T-cell (primary cell): ENCODE data around the gene VWA7. TPM values are rescaled to one million over a fixed set of nuclear protein-coding genes. Genes with fewer than 3 reads are reported as not detected.

Experiments used
- ATAC-seq, 4 experiments: fragments of 200-7000 bp in 3 of 4; fragments of 150-1000 bp in 1 of 4; cut with Tn5 transposase; replicated peaks in 1 of 4; 1 replicate in 3 of 4; 2 replicates in 1 of 4; pipeline ENCODE4 v1.10.0; 2021; ENCODE audit warnings: moderate library complexity in 3 of 4, mild to moderate bottlenecking in 2 of 4, moderate number of reproducible peaks in 1 of 4
- CTCF ChIA-PET, 2 donors: fragments of 300-600 bp; sonication (Branson Sonifier 250); formaldehyde crosslinking; loops; one replicate each; lab custom pipeline; 2022; ENCODE audit warnings: antibody characterized with exemption in 2 of 2; lab: Charles Lee
- POLR2A ChIA-PET, 2 donors: fragments of 300-600 bp; sonication (Branson Sonifier 250); formaldehyde crosslinking; loops; one replicate each; lab custom pipeline; 2022; ENCODE audit warnings: antibody characterized with exemption in 2 of 2; lab: Charles Lee
- DNase-seq, 35 experiments: peaks; one replicate each; pipeline versions ENCODE4 v3.0.0 to v3.0.0-alpha.2; 2013 to 2023
- H3K27ac ChIP-seq: one replicate; pipeline ENCODE4 v1.5.1; 2013; ENCODE audit warnings: low read length
- H3K27me3 ChIP-seq, 2 experiments: replicated peaks in 1 of 2; 1 replicate in 1 of 2; 2 replicates in 1 of 2; pipeline versions ENCODE4 v1.6.1 to v1.7.0; 2013; ENCODE audit warnings: low read length in 1 of 2, mixed read lengths in 1 of 2; ENCODE audit not compliant: control insufficient read depth in 2 of 2, insufficient read depth in 2 of 2; ENCODE audit errors: extremely low read depth in 1 of 2
- H3K36me3 ChIP-seq, 2 donors: 1 replicate in 1 of 2; 2 replicates in 1 of 2; pipeline versions ENCODE4 v1.6.1 to v1.7.0; 2013; ENCODE audit warnings: low read length in 1 of 2; ENCODE audit not compliant: control insufficient read depth in 2 of 2, insufficient read depth in 1 of 2; ENCODE audit errors: extremely low read depth in 1 of 2
- H3K4me1 ChIP-seq, 2 experiments: 1 replicate in 1 of 2; 2 replicates in 1 of 2; pipeline versions ENCODE4 v1.6.1 to v1.7.0; 2013; ENCODE audit warnings: low read length in 2 of 2, mixed read lengths in 1 of 2; ENCODE audit not compliant: insufficient read depth in 2 of 2, control insufficient read depth in 1 of 2; ENCODE audit errors: extremely low read depth in 1 of 2
- H3K4me3 ChIP-seq, 2 donors: 1 replicate in 1 of 2; 2 replicates in 1 of 2; pipeline versions ENCODE4 v1.5.1 to v1.7.0; 2013; ENCODE audit warnings: mild to moderate bottlenecking in 2 of 2, low read length in 1 of 2, moderate library complexity in 1 of 2; ENCODE audit not compliant: control insufficient read depth in 1 of 2; ENCODE audit errors: extremely low read depth in 1 of 2
- H3K9me3 ChIP-seq: 2 replicates; pipeline ENCODE4 v1.7.0; 2013
- H3K27ac Mint-ChIP-seq, 2 donors: one replicate each; pipeline ENCODE4 v1.8.0; 2020 to 2021; ENCODE audit warnings: mild to moderate bottlenecking in 2 of 2, mixed read lengths in 2 of 2
- H3K27me3 Mint-ChIP-seq, 2 donors: one replicate each; pipeline ENCODE4 v1.8.0; 2021 to 2022; ENCODE audit warnings: mixed read lengths in 2 of 2
- H3K36me3 Mint-ChIP-seq: one replicate; pipeline ENCODE4 v1.8.0; 2021; ENCODE audit warnings: mixed read lengths
- H3K4me1 Mint-ChIP-seq, 3 donors: one replicate each; pipeline ENCODE4 v1.8.0; 2020 to 2022; ENCODE audit warnings: mixed read lengths in 3 of 3, mild to moderate bottlenecking in 1 of 3
- H3K4me3 Mint-ChIP-seq, 3 donors: one replicate each; pipeline ENCODE4 v1.8.0; 2020 to 2022; ENCODE audit warnings: mild to moderate bottlenecking in 3 of 3, mixed read lengths in 3 of 3, moderate library complexity in 3 of 3
- H3K9me3 Mint-ChIP-seq, 3 donors: one replicate each; pipeline ENCODE4 v1.8.0; 2020 to 2022; ENCODE audit warnings: mixed read lengths in 3 of 3
- WGBS: methylation state at CpG from one replicate; pipeline ENCODE4 v1.1.5; 2013; ENCODE audit warnings: missing lambda C conversion rate; ENCODE audit not compliant: insufficient coverage; 5-methylcytosine and 5-hydroxymethylcytosine counted together
- total RNA-seq, 35 experiments: library from RNA in 6 of 35; stranded (reverse) in 6 of 35; fragments of 120-200 nt in 1 of 35; gene quantifications; one replicate each; pipeline versions ENCODE4 v1.2.1 to v1.2.4 and lab custom pipeline; 2013 to 2026

The VWA7 gene
- total RNA-seq, 5 donors from 2014 or later (not counting 1 experiment from before 2014, with no cell fraction given): 1.4 to 8.0 (median 2.1) TPM

DNA sequence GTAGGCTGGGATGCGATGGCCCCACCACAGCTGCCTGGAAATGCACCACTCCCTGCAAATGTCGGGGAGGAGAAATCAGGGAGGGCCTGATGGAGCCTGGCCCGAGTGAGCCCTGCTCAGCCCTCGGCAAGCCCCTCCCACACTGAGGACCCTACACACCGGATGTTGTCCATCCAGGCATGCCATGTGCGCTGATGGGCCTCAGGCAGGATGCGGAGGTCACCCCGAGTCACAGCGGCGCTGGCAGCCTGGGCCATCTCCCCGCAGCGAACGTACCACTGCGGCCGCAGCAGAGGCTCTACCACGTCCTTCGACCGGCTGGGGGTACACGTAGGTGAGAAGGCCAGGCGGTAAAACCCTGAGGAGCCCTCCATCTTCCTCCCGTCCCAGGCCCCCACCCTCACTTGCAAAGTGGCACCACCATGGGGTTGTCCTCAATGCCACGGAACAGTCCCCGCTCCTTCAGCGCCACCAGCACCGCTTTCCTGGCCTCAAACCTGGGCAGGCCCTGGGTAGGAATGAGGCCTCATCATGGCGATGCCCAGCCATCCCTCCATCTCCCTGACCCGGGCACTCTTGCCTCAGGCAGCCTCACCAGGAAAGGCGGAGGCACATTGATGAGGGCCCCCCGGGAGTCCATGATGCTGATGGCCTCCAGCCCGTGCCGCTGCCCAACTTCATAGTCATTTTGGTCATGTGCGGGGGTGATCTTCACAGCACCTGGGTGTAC is 5.2 kb upstream of the VWA7 start:
- no peak for DNase-seq
- Mint-ChIP-seq H3K9me3 (no peaks in the 10 kb centered on the region), H3K36me3 (peaks cover 30% of the 10 kb centered on the region), H3K4me3 (no peak overlapping the region), H3K27ac (no peak overlapping the region), H3K4me1 (peaks cover 4 to 7% (median 7%) of the 10 kb centered on the region in 3 donors), H3K27me3 (no peaks in the 10 kb centered on the region)
- Histone ChIP-seq H3K36me3 (peaks cover 20 to 63% of the 10 kb centered on the region in 2 donors), H3K9me3 (no peaks in the 10 kb centered on the region), H3K27ac (no peak overlapping the region), H3K27me3 (peaks cover 0 to 3% of the 10 kb centered on the region in 2 experiments), H3K4me3 (no peak overlapping the region), H3K4me1 (peaks cover 0 to 8% of the 10 kb centered on the region in 2 experiments)
- no peak for ATAC-seq
- WGBS: 96% methylated on average over 31 of the region's 32 CpGs
- POLR2A ChIA-PET: no interaction called here
- CTCF ChIA-PET: no interaction called here

- Histone ChIP-seq H3K9me3 (no peaks in the 10 kb centered on the region), H3K4me3 (no peak overlapping the region), H3K4me1 (peaks cover 0 to 16% of the 10 kb centered on the region in 2 experiments), H3K27me3 (peaks cover 0 to 3% of the 10 kb centered on the region in 2 experiments), H3K27ac (no peak overlapping the region), H3K36me3 (peaks cover 20 to 63% of the 10 kb centered on the region in 2 donors)
- ChIA-PET CTCF (no interaction called here), POLR2A (interaction anchor here in 1 of 2 donors (0.5 kb wide), 1 partner anchor 86 kb away, joined by 3 read pairs; no protein-coding TSS in a partner anchor)
- peaks cover 30% of the 10 kb centered on the region for H3K36me3 Mint-ChIP-seq
- no peaks in the 10 kb centered on the region for H3K9me3 Mint-ChIP-seq
- WGBS: 92% methylated on average over 13 of the region's 23 CpGs
- ATAC-seq (no peak), DNase-seq (no peak)
- no peak overlapping the region for H3K4me3 Mint-ChIP-seq
- H3K27me3 Mint-ChIP-seq: no peaks in the 10 kb centered on the region
- no peak overlapping the region for H3K27ac Mint-ChIP-seq
- H3K4me1 Mint-ChIP-seq: peaks cover 12 to 16% (median 15%) of the 10 kb centered on the region in 3 donors
These were observed 4.4 kb upstream of the VWA7 start for GRCh38 chr6:31781244-31782125.

- H3K27me3 Mint-ChIP-seq: no peaks in the 10 kb centered on the region
- H3K36me3 Mint-ChIP-seq: peaks cover 30% of the 10 kb centered on the region
- Histone ChIP-seq H3K4me1 (peaks cover 0 to 24% of the 10 kb centered on the region in 2 experiments), H3K4me3 (no peak overlapping the region), H3K36me3 (peaks cover 20 to 63% of the 10 kb centered on the region in 2 donors), H3K27ac (no peak overlapping the region), H3K27me3 (peaks cover 0 to 3% of the 10 kb centered on the region in 2 experiments), H3K9me3 (no peaks in the 10 kb centered on the region)
- no peaks in the 10 kb centered on the region for H3K9me3 Mint-ChIP-seq
- H3K4me3 Mint-ChIP-seq: no peak overlapping the region
- CTCF ChIA-PET: no interaction called here
- DNase-seq (no peak), ATAC-seq (no peak)
- H3K27ac Mint-ChIP-seq: no peak overlapping the region
- POLR2A ChIA-PET: no interaction called here
- 93% methylated on average over 10 of the region's 20 CpGs for WGBS
- peaks cover 18 to 23% (median 20%) of the 10 kb centered on the region in 3 donors for H3K4me1 Mint-ChIP-seq
These were observed 3.5 kb upstream of the VWA7 start for GRCh38 chr6:31780507-31781243.

DNA sequence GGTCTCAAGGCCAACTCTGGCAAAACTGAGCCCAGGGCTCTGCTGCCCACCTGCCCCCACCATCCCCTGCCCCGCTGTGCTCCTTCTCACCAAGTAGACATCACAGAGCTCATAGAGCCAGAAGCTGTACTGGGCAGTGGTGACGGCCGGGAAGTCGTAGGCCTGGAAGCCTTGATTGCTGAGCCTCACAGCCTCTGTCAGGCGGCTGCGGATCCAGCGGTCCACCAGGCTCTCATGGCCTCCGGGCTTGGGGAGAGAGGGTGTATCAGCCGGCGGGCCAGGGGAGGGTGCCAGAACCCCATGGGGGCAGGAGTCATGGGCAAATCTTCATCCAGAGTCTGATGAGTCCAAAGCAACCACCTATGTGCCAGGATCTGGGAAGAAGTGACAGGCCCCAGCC is 2.8 kb upstream of the VWA7 start:
- ATAC-seq (no peak), DNase-seq (no peak)
- Mint-ChIP-seq H3K27ac (no peak overlapping the region), H3K4me3 (no peak overlapping the region), H3K9me3 (no peaks in the 10 kb centered on the region), H3K4me1 (peaks cover 23 to 28% (median 24%) of the 10 kb centered on the region in 3 donors), H3K36me3 (peaks cover 30% of the 10 kb centered on the region), H3K27me3 (no peaks in the 10 kb centered on the region)
- Histone ChIP-seq H3K4me3 (no peak overlapping the region), H3K9me3 (no peaks in the 10 kb centered on the region), H3K4me1 (peaks cover 0 to 31% of the 10 kb centered on the region in 2 experiments), H3K27me3 (peaks cover 0 to 3% of the 10 kb centered on the region in 2 experiments), H3K27ac (no peak overlapping the region), H3K36me3 (peaks cover 20 to 56% of the 10 kb centered on the region in 2 donors)
- ChIA-PET CTCF (no interaction called here), POLR2A (no interaction called here)
- WGBS: over 99% methylated on average over 9 of the region's 10 CpGs

DNA sequence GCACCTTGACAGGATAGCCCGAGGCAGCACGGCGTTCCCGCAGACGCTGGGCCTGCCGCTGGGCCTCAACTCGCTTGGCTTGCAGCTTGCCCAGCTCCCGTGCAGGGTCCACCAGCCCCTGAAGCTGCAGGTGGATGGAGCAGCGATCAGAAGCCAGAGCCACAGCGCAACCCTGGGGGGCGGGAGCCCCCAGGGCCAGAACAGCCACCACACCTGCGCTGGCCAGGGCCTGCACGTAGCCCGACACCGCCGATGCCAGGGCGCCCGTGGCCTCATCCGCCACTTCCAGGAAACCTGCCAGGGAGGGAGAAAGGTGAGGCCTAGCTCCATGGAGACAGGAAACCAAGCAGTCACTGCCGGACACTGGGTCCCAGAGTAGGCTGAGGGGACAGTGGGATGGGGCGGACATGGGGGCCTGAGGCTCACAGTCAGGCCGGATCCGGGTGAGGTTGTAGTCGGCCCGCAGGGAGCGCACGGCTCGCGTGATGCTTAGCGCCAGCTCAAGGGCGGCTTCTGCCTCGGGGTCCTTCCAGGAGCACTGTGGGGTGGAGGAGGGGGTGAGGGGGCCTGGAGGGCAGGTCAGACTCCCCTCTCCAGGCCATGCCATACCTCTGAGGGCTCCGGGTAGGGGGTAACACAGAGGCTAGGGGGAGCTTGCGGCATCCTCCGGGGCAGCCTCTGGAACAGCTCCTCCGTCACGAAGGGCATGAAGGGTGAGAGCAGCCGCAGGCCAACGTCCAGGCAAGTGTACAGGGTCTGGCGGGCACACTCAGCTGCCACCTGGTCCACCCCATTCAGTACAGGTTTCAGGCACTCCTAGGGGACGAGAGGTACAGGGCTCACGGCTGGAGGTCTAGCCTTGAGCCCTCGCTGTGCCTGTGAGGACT is 2.1 kb upstream of the VWA7 start:
- peaks cover 0 to 33% of the 10 kb centered on the region in 2 experiments for H3K4me1 ChIP-seq
- H3K36me3 Mint-ChIP-seq: peaks cover 23% of the 10 kb centered on the region
- H3K4me3 ChIP-seq: no peak overlapping the region
- 98% methylated on average over 32 of the region's 43 CpGs for WGBS
- H3K9me3 Mint-ChIP-seq: no peaks in the 10 kb centered on the region
- H3K27me3 Mint-ChIP-seq: no peaks in the 10 kb centered on the region
- DNase-seq (no peak), ATAC-seq (no peak)
- no peak overlapping the region for H3K4me3 Mint-ChIP-seq
- CTCF ChIA-PET: no interaction called here
- POLR2A ChIA-PET: no interaction called here
- no peaks in the 10 kb centered on the region for H3K9me3 ChIP-seq
- H3K27ac ChIP-seq: no peak overlapping the region
- peaks cover 20 to 49% of the 10 kb centered on the region in 2 donors for H3K36me3 ChIP-seq
- peaks cover 23 to 28% (median 24%) of the 10 kb centered on the region in 3 donors for H3K4me1 Mint-ChIP-seq
- peaks cover 0 to 2% of the 10 kb centered on the region in 2 experiments for H3K27me3 ChIP-seq
- H3K27ac Mint-ChIP-seq: no peak overlapping the region
